ENCODE data around the gene TUBAL3.

TUBAL3 gene

GRCh38 chr10:5355594-5356301 is 48.9 kb downstream of the TUBAL3 start:
- no peak overlapping the region for H3K4me2 ChIP-seq
- H3K4me3 ChIP-seq (IDR thresholded peaks at IDR 0.05; ENCODE audit: insufficient read depth, low read depth, low read length): no peak overlapping the region
- no peaks in the 10 kb centered on the region for H4K20me1 ChIP-seq (ENCODE audit: insufficient read depth)
- no peak overlapping the region for H3K27ac ChIP-seq
- no peaks in the 10 kb centered on the region for H3K27me3 ChIP-seq (ENCODE audit: insufficient read depth, low read depth)
- no peak overlapping the region for H3K9ac ChIP-seq
- H3K36me3 ChIP-seq (ENCODE audit: insufficient read depth): no peaks in the 10 kb centered on the region
- H3K4me1 ChIP-seq (ENCODE audit: low read depth, poor library complexity, severe bottlenecking): no peaks in the 10 kb centered on the region
- TF ChIP-seq, protein P1, sequence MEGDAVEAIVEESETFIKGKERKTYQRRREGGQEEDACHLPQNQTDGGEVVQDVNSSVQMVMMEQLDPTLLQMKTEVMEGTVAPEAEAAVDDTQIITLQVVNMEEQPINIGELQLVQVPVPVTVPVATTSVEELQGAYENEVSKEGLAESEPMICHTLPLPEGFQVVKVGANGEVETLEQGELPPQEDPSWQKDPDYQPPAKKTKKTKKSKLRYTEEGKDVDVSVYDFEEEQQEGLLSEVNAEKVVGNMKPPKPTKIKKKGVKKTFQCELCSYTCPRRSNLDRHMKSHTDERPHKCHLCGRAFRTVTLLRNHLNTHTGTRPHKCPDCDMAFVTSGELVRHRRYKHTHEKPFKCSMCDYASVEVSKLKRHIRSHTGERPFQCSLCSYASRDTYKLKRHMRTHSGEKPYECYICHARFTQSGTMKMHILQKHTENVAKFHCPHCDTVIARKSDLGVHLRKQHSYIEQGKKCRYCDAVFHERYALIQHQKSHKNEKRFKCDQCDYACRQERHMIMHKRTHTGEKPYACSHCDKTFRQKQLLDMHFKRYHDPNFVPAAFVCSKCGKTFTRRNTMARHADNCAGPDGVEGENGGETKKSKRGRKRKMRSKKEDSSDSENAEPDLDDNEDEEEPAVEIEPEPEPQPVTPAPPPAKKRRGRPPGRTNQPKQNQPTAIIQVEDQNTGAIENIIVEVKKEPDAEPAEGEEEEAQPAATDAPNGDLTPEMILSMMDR (conservative IDR thresholded peaks at IDR 0.05; ENCODE audit: low read depth, low read length): no peak
- no peak overlapping the region for H2AFZ ChIP-seq (ENCODE audit: low read depth)
- no peaks in the 10 kb centered on the region for H3K79me2 ChIP-seq (ENCODE audit: insufficient read depth, low read depth)

DNA sequence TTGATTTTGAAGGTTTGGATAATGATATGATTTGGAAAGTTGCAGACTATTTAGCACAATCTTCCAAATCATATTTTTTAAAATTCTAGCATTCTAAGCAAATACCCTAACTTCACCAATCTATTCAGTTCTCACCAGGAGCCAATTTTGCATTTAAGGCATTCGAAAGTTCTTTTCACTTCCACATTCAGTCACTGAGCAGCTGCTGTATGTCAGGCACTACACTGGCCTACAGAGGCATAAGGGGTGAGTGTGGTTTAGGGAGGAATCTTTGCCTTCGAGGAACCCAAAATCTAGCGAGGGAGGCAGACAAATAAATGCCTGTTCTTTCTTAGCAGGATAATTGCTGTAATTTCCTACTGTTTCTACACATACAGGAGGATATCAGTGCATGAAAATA is 50.6 kb downstream of the TUBAL3 start:
- H2AFZ ChIP-seq (ENCODE audit: low read depth): no peak overlapping the region
- H3K79me2 ChIP-seq (ENCODE audit: insufficient read depth, low read depth): no peaks in the 10 kb centered on the region
- H3K9ac ChIP-seq: no peak overlapping the region
- TF ChIP-seq, protein P1 (conservative IDR thresholded peaks at IDR 0.05; ENCODE audit: low read depth, low read length): no peak
- H3K4me2 ChIP-seq: no peak overlapping the region
- no peaks in the 10 kb centered on the region for H3K36me3 ChIP-seq (ENCODE audit: insufficient read depth)
- H3K4me3 ChIP-seq (IDR thresholded peaks at IDR 0.05; ENCODE audit: insufficient read depth, low read depth, low read length): no peak overlapping the region
- no peaks in the 10 kb centered on the region for H4K20me1 ChIP-seq (ENCODE audit: insufficient read depth)
- no peak overlapping the region for H3K27ac ChIP-seq
- no peaks in the 10 kb centered on the region for H3K4me1 ChIP-seq (ENCODE audit: low read depth, poor library complexity, severe bottlenecking)
- no peaks in the 10 kb centered on the region for H3K27me3 ChIP-seq (ENCODE audit: insufficient read depth, low read depth)

GRCh38 chr10:5349362-5349761 is 55.3 kb downstream of the TUBAL3 start:
- Histone ChIP-seq H3K27me3 (ENCODE audit: insufficient read depth, low read depth) (no peaks in the 10 kb centered on the region), H3K4me2 (no peak overlapping the region), H3K4me1 (ENCODE audit: low read depth, poor library complexity, severe bottlenecking) (no peaks in the 10 kb centered on the region), H3K79me2 (ENCODE audit: insufficient read depth, low read depth) (no peaks in the 10 kb centered on the region), H4K20me1 (ENCODE audit: insufficient read depth) (no peaks in the 10 kb centered on the region), H3K36me3 (ENCODE audit: insufficient read depth) (no peaks in the 10 kb centered on the region), H3K9ac (no peak overlapping the region), H3K27ac (no peak overlapping the region), H2AFZ (ENCODE audit: low read depth) (no peak overlapping the region), H3K4me3 (IDR thresholded peaks at IDR 0.05; ENCODE audit: insufficient read depth, low read depth, low read length) (no peak overlapping the region)
- TF ChIP-seq, protein P1 (conservative IDR thresholded peaks at IDR 0.05; ENCODE audit: low read depth, low read length): no peak

DNA sequence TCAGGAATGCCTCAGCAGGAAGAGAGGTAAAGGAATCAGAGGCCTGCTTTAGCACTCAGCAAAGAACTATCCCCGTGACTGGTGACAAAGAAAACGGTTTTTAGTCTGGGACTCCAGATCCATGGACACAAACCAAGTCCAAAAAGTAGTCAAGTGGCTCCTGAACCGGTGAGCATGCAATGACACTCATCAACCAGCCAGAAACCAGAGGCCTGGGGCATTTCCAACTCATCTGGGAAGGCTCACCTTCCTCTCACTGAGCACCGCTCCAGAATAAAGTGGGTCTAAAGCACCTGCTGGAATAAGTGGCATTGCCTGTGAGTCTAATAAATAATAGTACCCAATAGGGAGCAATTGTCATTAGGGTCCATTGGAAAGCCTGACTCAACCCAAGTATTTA is 57.7 kb downstream of the TUBAL3 start:
- Histone ChIP-seq H3K4me2 (no peak overlapping the region), H3K79me2 (ENCODE audit: insufficient read depth, low read depth) (no peaks in the 10 kb centered on the region), H3K4me1 (ENCODE audit: low read depth, poor library complexity, severe bottlenecking) (no peaks in the 10 kb centered on the region), H3K4me3 (IDR thresholded peaks at IDR 0.05; ENCODE audit: insufficient read depth, low read depth, low read length) (no peak overlapping the region), H3K9ac (no peak overlapping the region), H3K36me3 (ENCODE audit: insufficient read depth) (no peaks in the 10 kb centered on the region), H4K20me1 (ENCODE audit: insufficient read depth) (no peaks in the 10 kb centered on the region), H3K27me3 (ENCODE audit: insufficient read depth, low read depth) (no peaks in the 10 kb centered on the region), H2AFZ (ENCODE audit: low read depth) (no peak overlapping the region), H3K27ac (no peak overlapping the region)
- TF ChIP-seq, protein P1 (conservative IDR thresholded peaks at IDR 0.05; ENCODE audit: low read depth, low read length): no peak

All from KMS-11 (cell line).